ENCODE results near the gene BCL2A1. TPM values are rescaled to one million over a fixed set of nuclear protein-coding genes. Genes with fewer than 3 reads are reported as not detected.
"Not testable (repeated sequence)": the region's sequence is repeated elsewhere in the genome, so short reads cannot be mapped to it uniquely, and the experiment has no call there.

The BCL2A1 gene
- total and polyA plus RNA-seq, 10 donors, result 34.4 to 180 (median 54.2) TPM

DNA sequence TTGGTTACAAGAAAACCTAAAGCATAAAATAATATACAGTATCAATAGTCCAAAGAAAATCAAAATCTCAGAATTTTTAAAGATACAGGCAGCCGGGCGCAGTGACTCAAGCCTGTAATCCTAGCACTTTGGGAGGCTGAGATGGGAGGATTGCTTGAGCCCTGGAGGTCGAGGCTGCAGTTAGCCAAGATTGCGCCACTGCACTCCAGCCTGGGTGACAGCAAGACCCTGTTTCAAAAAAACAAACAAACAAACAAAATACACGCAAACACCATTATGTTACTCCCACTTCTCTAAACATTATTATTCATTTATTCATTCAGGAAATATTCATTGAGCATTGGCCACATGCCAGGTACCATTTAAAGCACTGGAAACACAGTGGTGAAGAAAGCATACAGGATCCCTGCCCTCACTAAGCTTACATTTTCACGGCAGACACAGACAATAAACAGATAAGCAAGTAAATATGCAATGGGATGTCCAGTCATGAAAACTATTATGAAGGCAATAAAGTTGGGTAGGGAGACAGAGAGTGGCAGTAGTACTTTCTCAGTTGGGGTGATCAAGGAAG, 6.7 kb downstream of the BCL2A1 start:
- DNase-seq, result no peak
- Histone ChIP-seq H3K9me3 (no peaks in the 10 kb centered on the region), H3K27ac (peak overlapping the region in 3 of 8 donors; percentile 42 to 93 (median 91)), H3K36me3 (peaks cover 0 to 16% (median 0%) of the 10 kb centered on the region in 6 donors), H3K4me1 (peaks cover 0 to 89% (median 39%) of the 10 kb centered on the region in 6 donors), H3K27me3 (replicated peaks in 1 of 7) (no peaks in the 10 kb centered on the region), H3K4me3 (no peak overlapping the region)
- 85 to 90% (median 89%) methylated on average over 6 of the region's 6 CpGs for WGBS, 5 donors
- no peak for TF ChIP-seq POLR2A (IDR thresholded peaks at IDR 0.05)
- no peak for TF ChIP-seq POLR2AphosphoS5 (IDR thresholded peaks at IDR 0.05)
- TF ChIP-seq CTCF (IDR thresholded peaks at IDR 0.05 in 8 of 11, conservative IDR thresholded peaks at IDR 0.05 in 3 of 11), result no peak
- intact Hi-C loops (cut with DNase I; ENCODE audit: low total_unique reads), result no loop called here

GRCh38 chr15:79962921-79963320, 8.1 kb downstream of the BCL2A1 start:
- peaks cover 0 to 78% (median 31%) of the 10 kb centered on the region in 6 donors for H3K4me1 ChIP-seq
- H3K4me3 ChIP-seq; H3K9me3 ChIP-seq; DNase-seq; H3K27me3 ChIP-seq (replicated peaks in 1 of 7); intact Hi-C loops (cut with DNase I; ENCODE audit: low total_unique reads): not testable (repeated sequence)
- 93 to 97% (median 95%) methylated on average over 11 of the region's 11 CpGs for WGBS, 5 donors
- H3K36me3 ChIP-seq, result peaks cover 0 to 22% (median 0%) of the 10 kb centered on the region in 6 donors
- H3K27ac ChIP-seq, result peak overlapping the region in 4 of 8 donors; percentile 71 to 86 (median 78)

- no peak for DNase-seq
- Histone ChIP-seq H3K27me3 (replicated peaks in 1 of 7) (no peaks in the 10 kb centered on the region), H3K36me3 (peaks cover 0 to 22% (median 0%) of the 10 kb centered on the region in 6 donors), H3K4me1 (peaks cover 0 to 70% (median 25%) of the 10 kb centered on the region in 6 donors), H3K9me3 (no peaks in the 10 kb centered on the region), H3K27ac (peak overlapping the region in 6 of 8 donors; percentile 66 to 86 (median 71)), H3K4me3 (peak overlapping the region in 1 of 8 donors; percentile 5)
- 50 to 64% (median 62%) methylated on average over 6 of the region's 6 CpGs for WGBS, 5 donors
- no peak for TF ChIP-seq CTCF (IDR thresholded peaks at IDR 0.05 in 8 of 11, conservative IDR thresholded peaks at IDR 0.05 in 3 of 11)
- peak in 1 of 3 donors; percentile 59 for TF ChIP-seq POLR2AphosphoS5 (IDR thresholded peaks at IDR 0.05)
- no peak for TF ChIP-seq POLR2A (IDR thresholded peaks at IDR 0.05)
- intact Hi-C loops (cut with DNase I; ENCODE audit: low total_unique reads), result no loop called here
These were observed 8.8 kb downstream of the BCL2A1 start for GRCh38 chr15:79962178-79962577.

DNA sequence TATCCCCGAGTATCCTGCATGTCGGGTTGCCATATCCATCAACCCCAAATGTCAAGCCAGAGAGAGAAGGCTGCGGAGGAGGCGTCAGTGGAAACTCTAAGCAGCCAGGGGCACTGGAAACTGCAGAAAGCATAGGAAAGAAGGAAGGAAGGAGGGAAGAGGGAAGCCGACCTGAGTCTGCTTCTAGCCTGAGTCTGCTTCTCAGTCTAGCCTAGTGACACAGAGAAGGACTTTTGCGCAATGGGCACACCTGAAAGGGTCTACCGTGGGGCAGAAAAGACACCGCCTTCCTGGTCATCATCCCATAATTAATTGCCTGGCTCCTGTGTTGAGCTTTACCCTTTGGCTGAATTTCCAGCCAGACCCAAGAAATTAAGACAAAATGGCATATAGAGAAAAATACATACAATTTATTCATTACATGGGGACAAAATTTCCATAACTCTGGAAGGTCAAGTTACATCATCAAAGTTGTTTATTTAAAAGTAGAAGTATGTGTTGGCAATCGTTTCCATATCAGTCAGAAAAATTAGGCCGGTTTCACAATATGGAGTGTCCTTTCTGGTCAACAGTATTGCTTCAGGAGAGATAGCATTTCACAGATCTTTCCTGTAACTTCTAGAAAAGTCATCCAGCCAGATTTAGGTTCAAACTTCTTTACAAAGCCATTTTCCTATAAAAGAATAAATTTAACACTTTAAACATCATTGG, 10.3 kb downstream of the BCL2A1 start:
- peak overlapping the region in 1 of 8 donors; percentile 6 for H3K4me3 ChIP-seq
- no peak for TF ChIP-seq POLR2A (IDR thresholded peaks at IDR 0.05)
- no peaks in the 10 kb centered on the region for H3K27me3 ChIP-seq (replicated peaks in 1 of 7)
- 70 to 81% (median 77%) methylated on average over 10 of the region's 10 CpGs for WGBS, 5 donors
- peak overlapping the region in 6 of 8 donors; percentile 66 to 86 (median 71) for H3K27ac ChIP-seq
- H3K9me3 ChIP-seq, result no peaks in the 10 kb centered on the region
- intact Hi-C loops (cut with DNase I; ENCODE audit: low total_unique reads), result no loop called here
- peaks cover 0 to 62% (median 17%) of the 10 kb centered on the region in 6 donors for H3K4me1 ChIP-seq
- no peak for DNase-seq
- peaks cover 0 to 22% (median 0%) of the 10 kb centered on the region in 6 donors for H3K36me3 ChIP-seq

DNA sequence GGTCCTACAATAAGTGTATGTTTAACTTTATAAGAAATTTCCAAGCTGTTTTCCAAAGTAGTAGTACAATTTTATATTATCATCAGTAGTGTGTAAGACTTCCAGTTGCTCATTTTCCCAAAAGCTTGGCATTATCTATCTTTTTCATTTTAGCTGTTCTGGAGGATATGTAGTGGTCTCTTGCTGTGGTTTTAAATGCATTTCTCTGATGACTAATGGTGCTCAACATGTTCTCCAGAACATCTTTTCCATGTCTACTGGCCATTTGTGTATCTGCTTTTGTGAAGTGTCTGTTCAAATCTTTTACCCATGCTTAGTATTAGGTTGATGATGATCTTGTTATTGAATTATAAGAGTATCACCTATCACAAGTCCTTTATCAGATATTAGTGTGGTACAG, 13.3 kb downstream of the BCL2A1 start:
- intact Hi-C loops (cut with DNase I; ENCODE audit: low total_unique reads), result no loop called here
- Histone ChIP-seq H3K9me3 (no peaks in the 10 kb centered on the region), H3K4me3 (no peak overlapping the region), H3K27ac (no peak overlapping the region), H3K36me3 (peaks cover 0 to 22% (median 0%) of the 10 kb centered on the region in 6 donors), H3K4me1 (peaks cover 5 to 66% (median 30%) of the 10 kb centered on the region in 6 donors), H3K27me3 (replicated peaks in 1 of 7) (no peaks in the 10 kb centered on the region)
- TF ChIP-seq POLR2A (IDR thresholded peaks at IDR 0.05) (no peak), POLR2AphosphoS5 (IDR thresholded peaks at IDR 0.05) (no peak), CTCF (IDR thresholded peaks at IDR 0.05 in 8 of 11, conservative IDR thresholded peaks at IDR 0.05 in 3 of 11) (no peak)
- no peak for DNase-seq
